Ovary (tissue), 3 donors: Measurements from ENCODE around the gene LKAAEAR1.

ENCODE experiments used
- CTCF ChIP-seq, 3 donors: fragments of 450-650 bp in 2 of 3; fragments of 200-600 bp in 1 of 3; IDR thresholded peaks; one replicate each; pipeline versions ENCODE4 v1.5.1 to v1.8.0; 2016 to 2022; ENCODE audit warnings: antibody characterized with exemption in 3 of 3, mild to moderate bottlenecking in 1 of 3
- POLR2A ChIP-seq: fragments of 450-650 bp; IDR thresholded peaks from one replicate; pipeline ENCODE4 v1.6.1; 2017; ENCODE audit warnings: antibody characterized with exemption, mild to moderate bottlenecking, moderate library complexity
- donor health status: DM: no; HTN: no; CAD: no.

- no peak for TF ChIP-seq POLR2A
- no peak for TF ChIP-seq CTCF (IDR thresholded peaks at IDR 0.05)
Observed at GRCh38 chr20:64077876-64078551, 6.2 kb downstream of the LKAAEAR1 start.
